ENCODE data around the gene NMNAT2. TPM values are rescaled to one million over a fixed set of nuclear protein-coding genes. Genes with fewer than 3 reads are reported as not detected.

NMNAT2 gene
- total and polyA plus RNA-seq, 7 donors = 0.04 to 0.61 (median 0.38) TPM

DNA sequence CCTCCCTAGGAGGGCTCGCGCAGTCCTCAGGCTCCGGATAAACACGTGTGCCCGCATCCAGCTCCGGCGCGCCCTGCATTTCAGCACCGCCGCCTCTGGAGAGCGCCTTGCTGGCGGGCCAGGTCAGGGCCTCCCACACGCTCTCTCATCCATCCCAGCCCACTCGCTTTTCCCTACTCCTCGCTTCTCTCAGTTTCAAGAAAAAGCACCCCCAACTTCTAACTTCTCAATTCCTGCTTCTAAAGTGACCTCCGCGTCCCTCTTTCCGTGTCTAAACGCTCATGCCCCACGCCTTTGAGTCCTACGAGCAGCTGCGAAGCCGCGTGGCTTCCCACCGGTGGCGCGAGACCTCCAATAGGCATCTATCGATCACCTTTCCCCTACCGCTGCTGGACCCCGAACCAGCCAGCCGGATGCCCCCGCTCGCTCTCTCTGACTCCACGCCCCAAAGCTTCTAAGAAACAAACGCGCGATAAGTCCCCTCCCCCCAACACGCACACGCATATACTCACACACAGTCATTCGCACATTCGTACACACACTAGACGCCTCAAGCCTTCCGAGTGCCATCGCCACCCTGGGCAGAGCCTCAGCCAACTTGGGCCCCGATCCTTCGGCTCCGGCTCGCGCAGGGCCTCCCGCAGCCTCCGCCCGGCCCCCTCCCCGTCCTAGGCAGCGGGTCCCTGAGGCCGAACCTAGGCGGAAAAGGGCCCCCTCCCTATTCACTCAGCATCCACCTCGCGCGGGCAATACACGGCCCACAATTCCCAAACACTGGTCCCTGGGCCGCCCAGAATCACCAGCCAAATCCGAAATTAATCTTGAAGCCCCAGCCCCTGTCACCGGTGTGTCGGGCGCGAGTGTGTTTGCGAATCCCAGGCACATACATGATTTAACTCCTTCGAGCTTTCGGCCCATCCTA, 1.1 kb downstream of the NMNAT2 start:
- intact Hi-C loops (cut with DNase I) = no loop called here
- ATAC-seq (peak; percentile 67 to 82 (median 78)), DNase-seq (peak; percentile 60 to 76)
- H3K4me1 ChIP-seq = peaks cover 10% of the 10 kb centered on the region
- no peak for TF ChIP-seq CTCF (IDR thresholded peaks at IDR 0.05)
- H3K27ac ChIP-seq = no peak overlapping the region
- peak overlapping the region; percentile 57 for H3K4me3 ChIP-seq
- no peaks in the 10 kb centered on the region for H3K36me3 ChIP-seq (ENCODE audit: insufficient read depth in 1 of 2, low read depth in 1 of 2)
- H3K27me3 ChIP-seq (ENCODE audit: insufficient read depth in 3 of 3, low read length in 2 of 3) = peaks cover 2 to 70% (median 16%) of the 10 kb centered on the region in 3 donors
- no peaks in the 10 kb centered on the region for H3K9me3 ChIP-seq
- WGBS, 3 donors = 1 to 3% (median 2%) methylated on average over 69 of the region's 69 CpGs

DNA sequence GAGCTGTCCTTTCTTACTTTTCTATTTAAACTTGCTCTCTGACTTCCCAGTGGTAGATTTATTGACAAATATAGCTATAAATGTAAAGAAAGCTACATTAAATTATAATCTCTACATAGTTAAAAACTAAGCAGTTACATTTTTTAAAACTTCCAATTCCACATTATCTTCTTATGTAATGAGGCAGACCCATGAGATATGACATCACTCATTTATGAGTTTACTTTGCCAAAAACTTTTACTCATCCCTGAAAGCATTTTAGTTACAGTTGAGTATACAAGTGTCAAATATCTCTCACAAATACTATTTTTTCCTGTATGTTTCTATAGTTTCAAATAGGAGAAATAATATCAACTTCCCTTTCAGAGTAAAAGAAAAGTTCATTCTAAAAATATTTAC, 3.8 kb downstream of the NMNAT2 start:
- DNase-seq (no peak), ATAC-seq (no peak)
- intact Hi-C loops (cut with DNase I) = no loop called here
- Histone ChIP-seq H3K27ac (no peak overlapping the region), H3K9me3 (no peaks in the 10 kb centered on the region), H3K4me3 (no peak overlapping the region), H3K27me3 (ENCODE audit: insufficient read depth in 3 of 3, low read length in 2 of 3) (peaks cover 2 to 46% (median 15%) of the 10 kb centered on the region in 3 donors), H3K4me1 (peaks cover 10% of the 10 kb centered on the region), H3K36me3 (ENCODE audit: insufficient read depth in 1 of 2, low read depth in 1 of 2) (no peaks in the 10 kb centered on the region)
- no peak for TF ChIP-seq CTCF (IDR thresholded peaks at IDR 0.05)

DNA sequence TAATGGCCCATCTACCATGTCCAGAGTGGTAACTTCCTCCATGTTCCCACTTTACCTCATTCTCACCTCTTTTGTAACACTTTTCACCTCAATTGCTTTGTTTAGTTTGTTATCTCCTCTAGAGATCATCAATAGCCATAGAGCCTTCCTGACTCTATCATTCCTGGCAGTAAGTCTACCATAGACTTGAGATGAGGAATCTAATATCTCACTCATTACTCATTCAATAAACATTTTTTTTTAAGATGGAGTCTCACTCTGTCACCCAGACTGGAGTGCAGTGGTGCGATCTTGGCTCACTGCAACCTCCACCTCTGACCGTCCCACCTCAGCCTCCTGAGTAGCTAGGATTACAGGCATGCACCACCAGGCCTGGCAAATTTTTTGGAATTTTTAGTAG, 7.1 kb downstream of the NMNAT2 start:
- no peak overlapping the region for H3K27ac ChIP-seq
- intact Hi-C loops (cut with DNase I) = no loop called here
- H3K4me1 ChIP-seq = no peaks in the 10 kb centered on the region
- no peaks in the 10 kb centered on the region for H3K36me3 ChIP-seq (ENCODE audit: insufficient read depth in 1 of 2, low read depth in 1 of 2)
- H3K9me3 ChIP-seq = no peaks in the 10 kb centered on the region
- no peak for TF ChIP-seq CTCF (IDR thresholded peaks at IDR 0.05)
- no peak overlapping the region for H3K4me3 ChIP-seq
- no peak for DNase-seq
- WGBS, 3 donors = 83 to 95% (median 84%) methylated on average over 2 of the region's 2 CpGs
- no peak for ATAC-seq
- H3K27me3 ChIP-seq (ENCODE audit: insufficient read depth in 3 of 3, low read length in 2 of 3) = peaks cover 0 to 15% (median 2%) of the 10 kb centered on the region in 3 donors

GRCh38 chr1:183407961-183408360, 10.2 kb downstream of the NMNAT2 start:
- TF ChIP-seq CTCF (IDR thresholded peaks at IDR 0.05) = no peak
- no peak for DNase-seq
- intact Hi-C loops (cut with DNase I) = no loop called here
- peaks cover 0 to 5% (median 0%) of the 10 kb centered on the region in 3 donors for H3K27me3 ChIP-seq (ENCODE audit: insufficient read depth in 3 of 3, low read length in 2 of 3)
- H3K4me1 ChIP-seq = no peaks in the 10 kb centered on the region
- H3K36me3 ChIP-seq (ENCODE audit: insufficient read depth in 1 of 2, low read depth in 1 of 2) = no peaks in the 10 kb centered on the region
- ATAC-seq = no peak
- H3K9me3 ChIP-seq = no peaks in the 10 kb centered on the region
- 90 to 93% (median 91%) methylated on average over 1 of the region's 1 CpG for WGBS, 3 donors
- no peak overlapping the region for H3K4me3 ChIP-seq
- H3K27ac ChIP-seq = no peak overlapping the region
